ENCODE data around the gene KNTC1. TPM values are rescaled to one million over a fixed set of nuclear protein-coding genes. Genes with fewer than 3 reads are reported as not detected.
"Not testable (repeated sequence)": the region's sequence is repeated elsewhere in the genome, so short reads cannot be mapped to it uniquely, and the experiment has no call there.

The KNTC1 gene
- total RNA-seq, 1 experiment from 2014 or later, result 55.8 TPM

- Histone ChIP-seq H3K4me1 (no peaks in the 10 kb centered on the region; the same call in 1 of the 2 replicates), H3K9me3 (no peaks in the 10 kb centered on the region), H3K36me3 (ENCODE audit: control insufficient read depth, insufficient read depth, low read length) (no peaks in the 10 kb centered on the region), H3K27me3 (replicated peaks; ENCODE audit: control insufficient read depth, insufficient read depth, low read length) (no peaks in the 10 kb centered on the region), H3K4me3 (ENCODE audit: low read depth, low read length) (no peak overlapping the region)
- no peak overlapping the region for H3K4me3 Mint-ChIP-seq (ENCODE audit: unreplicated experiment)
- no peaks in the 10 kb centered on the region for H3K4me1 Mint-ChIP-seq (ENCODE audit: low read depth, unreplicated experiment)
- DNase-seq, result no peak
- H3K9me3 Mint-ChIP-seq (ENCODE audit: unreplicated experiment), result no peaks in the 10 kb centered on the region
- TF ChIP-seq CTCF (IDR thresholded peaks at IDR 0.05; ENCODE audit: insufficient read depth in 1 of 2, low read depth in 1 of 2, low read length in 1 of 2, severe bottlenecking in 1 of 2, unreplicated experiment in 1 of 2), result no peak
- POLR2A ChIA-PET, result no interaction called here
- H3K27ac Mint-ChIP-seq (ENCODE audit: unreplicated experiment), result no peak overlapping the region
- H3K27me3 Mint-ChIP-seq (ENCODE audit: insufficient read depth, unreplicated experiment), result no peaks in the 10 kb centered on the region
- intact Hi-C loops (cut with micrococcal nuclease; ENCODE audit: unreplicated experiment), result no loop called here
- CTCF ChIA-PET, result no interaction called here
- peaks cover 90% of the 10 kb centered on the region for H3K36me3 Mint-ChIP-seq (ENCODE audit: insufficient read depth, unreplicated experiment)
- no TSS peak for BruUV-seq (replicated peaks)
Measured at GRCh38 chr12:122481861-122482260, 45.2 kb upstream of the KNTC1 start.

- H3K27ac Mint-ChIP-seq (ENCODE audit: unreplicated experiment), result peak overlapping the region; percentile 11
- CTCF ChIA-PET, result no interaction called here
- no peak for DNase-seq
- no peak overlapping the region for H3K4me3 ChIP-seq (ENCODE audit: low read depth, low read length)
- no peaks in the 10 kb centered on the region for H3K9me3 Mint-ChIP-seq (ENCODE audit: unreplicated experiment)
- peaks cover 4% of the 10 kb centered on the region for H3K4me1 Mint-ChIP-seq (ENCODE audit: low read depth, unreplicated experiment)
- intact Hi-C loops (cut with micrococcal nuclease; ENCODE audit: unreplicated experiment), result no loop called here
- H3K36me3 Mint-ChIP-seq (ENCODE audit: insufficient read depth, unreplicated experiment), result peaks cover 90% of the 10 kb centered on the region
- H3K4me3 Mint-ChIP-seq (ENCODE audit: unreplicated experiment), result no peak overlapping the region
- BruUV-seq (replicated peaks), result no TSS peak
- no peaks in the 10 kb centered on the region for H3K36me3 ChIP-seq (ENCODE audit: control insufficient read depth, insufficient read depth, low read length)
- H3K9me3 ChIP-seq, result no peaks in the 10 kb centered on the region
- POLR2A ChIA-PET, result no interaction called here
- TF ChIP-seq CTCF (IDR thresholded peaks at IDR 0.05; ENCODE audit: insufficient read depth in 1 of 2, low read depth in 1 of 2, low read length in 1 of 2, severe bottlenecking in 1 of 2, unreplicated experiment in 1 of 2), result no peak
- H3K27me3 ChIP-seq (replicated peaks; ENCODE audit: control insufficient read depth, insufficient read depth, low read length), result no peaks in the 10 kb centered on the region
- no peaks in the 10 kb centered on the region; the same call in 1 of the 2 replicates for H3K4me1 ChIP-seq
- no peaks in the 10 kb centered on the region for H3K27me3 Mint-ChIP-seq (ENCODE audit: insufficient read depth, unreplicated experiment)
Measured at GRCh38 chr12:122483969-122484368, 43.1 kb upstream of the KNTC1 start.

DNA sequence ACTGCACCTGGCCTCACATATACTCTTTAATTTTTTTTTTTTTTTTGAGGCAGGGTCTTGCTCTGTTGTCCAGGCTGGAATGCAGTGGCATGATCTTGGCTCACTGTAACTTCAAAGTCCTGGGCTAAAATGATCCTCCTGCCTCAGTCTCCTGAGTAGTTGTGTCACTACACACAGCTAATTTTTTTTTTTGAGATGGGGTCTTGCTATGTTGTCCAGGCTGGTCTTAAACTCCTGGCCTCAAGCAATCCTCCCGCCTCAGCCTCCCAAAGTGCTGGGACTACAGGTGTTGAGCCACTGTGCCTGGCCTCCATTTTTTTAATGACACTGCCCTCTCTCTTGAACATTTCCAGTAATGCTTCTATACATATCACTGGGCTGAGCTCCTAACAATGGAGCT lies 42.7 kb upstream of the KNTC1 start:
- H3K36me3 ChIP-seq (ENCODE audit: control insufficient read depth, insufficient read depth, low read length); BruUV-seq (replicated peaks); H3K9me3 ChIP-seq; H3K27me3 Mint-ChIP-seq (ENCODE audit: insufficient read depth, unreplicated experiment); intact Hi-C loops (cut with micrococcal nuclease; ENCODE audit: unreplicated experiment); H3K4me1 Mint-ChIP-seq (ENCODE audit: low read depth, unreplicated experiment); POLR2A ChIA-PET; DNase-seq; H3K9me3 Mint-ChIP-seq (ENCODE audit: unreplicated experiment); H3K4me3 ChIP-seq (ENCODE audit: low read depth, low read length); H3K4me1 ChIP-seq; H3K4me3 Mint-ChIP-seq (ENCODE audit: unreplicated experiment); H3K27ac Mint-ChIP-seq (ENCODE audit: unreplicated experiment); H3K27me3 ChIP-seq (replicated peaks; ENCODE audit: control insufficient read depth, insufficient read depth, low read length): not testable (repeated sequence)
- CTCF ChIA-PET, result interaction anchor here (0.5 kb wide), 1 partner anchor 352 kb away, joined by 4 read pairs; no protein-coding TSS in a partner anchor
- H3K36me3 Mint-ChIP-seq (ENCODE audit: insufficient read depth, unreplicated experiment), result peaks cover 90% of the 10 kb centered on the region

GRCh38 chr12:122486360-122486759 lies 40.7 kb upstream of the KNTC1 start:
- H3K9me3 Mint-ChIP-seq (ENCODE audit: unreplicated experiment); H3K4me3 Mint-ChIP-seq (ENCODE audit: unreplicated experiment); DNase-seq; CTCF ChIA-PET; BruUV-seq (replicated peaks); H3K27ac Mint-ChIP-seq (ENCODE audit: unreplicated experiment); H3K36me3 ChIP-seq (ENCODE audit: control insufficient read depth, insufficient read depth, low read length); H3K27me3 ChIP-seq (replicated peaks; ENCODE audit: control insufficient read depth, insufficient read depth, low read length); H3K9me3 ChIP-seq; H3K27me3 Mint-ChIP-seq (ENCODE audit: insufficient read depth, unreplicated experiment); H3K4me3 ChIP-seq (ENCODE audit: low read depth, low read length): not testable (repeated sequence)
- POLR2A ChIA-PET, result interaction anchor here (0.5 to 1.0 kb wide), 2 partner anchors 14 to 39 kb away, joined by 3 to 4 read pairs; partner anchors contain the start of gene ZCCHC8
- intact Hi-C loops (cut with micrococcal nuclease; ENCODE audit: unreplicated experiment), result loop anchor here (5.0 kb wide), 1 partner anchor 84 kb away; no protein-coding TSS in a partner anchor
- H3K4me1 Mint-ChIP-seq (ENCODE audit: low read depth, unreplicated experiment), result peaks cover 18% of the 10 kb centered on the region
- peaks cover 92% of the 10 kb centered on the region for H3K36me3 Mint-ChIP-seq (ENCODE audit: insufficient read depth, unreplicated experiment)
- H3K4me1 ChIP-seq, result peaks cover 19% of the 10 kb centered on the region

All from Caco-2 (cell line).